Measurements from ENCODE around the gene PTCRA.

Gene PTCRA

GRCh38 chr6:42916288-42916687 is 435 bp downstream of the PTCRA start:
- Histone ChIP-seq H3K23ac (ENCODE audit: low read length) (no peak overlapping the region), H3K4me2 (ENCODE audit: low read length) (no peak overlapping the region), H2BK12ac (ENCODE audit: low read length) (no peak overlapping the region), H3K14ac (ENCODE audit: low read length) (no peak overlapping the region), H3K18ac (ENCODE audit: low read length) (no peak overlapping the region), H2AK5ac (ENCODE audit: low read length) (no peak overlapping the region), H3K9me3 (ENCODE audit: insufficient read depth, low read depth, low read length) (no peaks in the 10 kb centered on the region), H2BK5ac (ENCODE audit: low read depth, low read length, poor library complexity) (no peak overlapping the region), H3K79me1 (ENCODE audit: low read length) (peaks cover 3% of the 10 kb centered on the region), H3K4ac (ENCODE audit: low read depth, low read length) (no peak overlapping the region), H3K79me2 (ENCODE audit: control insufficient read depth, insufficient read depth, low read length, poor library complexity) (peaks cover 2% of the 10 kb centered on the region), H2AFZ (ENCODE audit: insufficient read depth, low read length, poor library complexity) (no peak overlapping the region), H4K12ac (ENCODE audit: low read depth, low read length) (no peak overlapping the region), H3K9ac (ENCODE audit: low read length) (no peak overlapping the region), H3K4me3 (ENCODE audit: low read depth, low read length) (no peak overlapping the region), H3K4me1 (ENCODE audit: control insufficient read depth in 1 of 2, insufficient read depth in 2 of 2, low read length in 2 of 2) (peaks cover 0 to 2% of the 10 kb centered on the region in 2 experiments), H4K91ac (ENCODE audit: low read depth, low read length) (no peak overlapping the region), H3K27ac (ENCODE audit: low read depth, low read length) (no peak overlapping the region), H4K8ac (ENCODE audit: low read depth, low read length) (no peak overlapping the region), H3K36me3 (ENCODE audit: control insufficient read depth in 1 of 2, insufficient read depth in 2 of 2, low read length in 2 of 2) (no peaks in the 10 kb centered on the region), H2BK120ac (ENCODE audit: insufficient read depth, low read length, poor library complexity) (no peak overlapping the region), H3K27me3 (ENCODE audit: insufficient read depth, low read length) (no peaks in the 10 kb centered on the region)
- no peak for DNase-seq
- WGBS (ENCODE audit: extremely low coverage, insufficient coverage, insufficient read length): no CpG with 5 or more reads among the region's 1 CpG

DNA sequence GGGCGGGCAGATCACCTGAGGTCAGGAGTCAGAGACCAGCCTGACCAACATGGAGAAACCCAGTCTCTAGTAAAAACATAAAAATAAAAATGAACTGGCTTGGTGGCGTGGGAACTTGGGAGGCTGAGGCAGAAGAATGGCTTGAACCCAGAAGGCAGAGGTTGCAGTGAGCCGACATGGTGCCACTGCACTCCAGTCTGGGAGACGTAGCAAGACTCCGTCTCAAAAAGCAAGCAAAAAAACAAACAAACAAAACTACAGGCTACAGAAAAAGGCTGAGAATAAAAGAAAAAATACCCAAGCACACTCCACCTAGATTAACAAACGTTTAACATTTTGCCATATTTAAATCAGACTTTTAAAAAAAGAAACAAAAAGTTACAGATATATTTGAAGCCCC is 5.9 kb downstream of the PTCRA start:
- H3K4me3 ChIP-seq (ENCODE audit: low read depth, low read length): no peak overlapping the region
- no peak overlapping the region for H2BK120ac ChIP-seq (ENCODE audit: insufficient read depth, low read length, poor library complexity)
- H3K79me2 ChIP-seq (ENCODE audit: control insufficient read depth, insufficient read depth, low read length, poor library complexity): peaks cover 2% of the 10 kb centered on the region
- H2AFZ ChIP-seq (ENCODE audit: insufficient read depth, low read length, poor library complexity): no peak overlapping the region
- H3K36me3 ChIP-seq (ENCODE audit: control insufficient read depth in 1 of 2, insufficient read depth in 2 of 2, low read length in 2 of 2): no peaks in the 10 kb centered on the region
- no peak overlapping the region for H4K12ac ChIP-seq (ENCODE audit: low read depth, low read length)
- no CpG with 5 or more reads among the region's 6 CpGs for WGBS (ENCODE audit: extremely low coverage, insufficient coverage, insufficient read length)
- H3K4me1 ChIP-seq (ENCODE audit: control insufficient read depth in 1 of 2, insufficient read depth in 2 of 2, low read length in 2 of 2): peaks cover 13 to 17% of the 10 kb centered on the region in 2 experiments
- no peaks in the 10 kb centered on the region for H3K27me3 ChIP-seq (ENCODE audit: insufficient read depth, low read length)
- H3K4ac ChIP-seq (ENCODE audit: low read depth, low read length): no peak overlapping the region
- no peak overlapping the region for H4K91ac ChIP-seq (ENCODE audit: low read depth, low read length)
- no peak overlapping the region for H2BK5ac ChIP-seq (ENCODE audit: low read depth, low read length, poor library complexity)
- H3K27ac ChIP-seq (ENCODE audit: low read depth, low read length): no peak overlapping the region
- H3K18ac ChIP-seq (ENCODE audit: low read length): no peak overlapping the region
- no peak overlapping the region for H3K9ac ChIP-seq (ENCODE audit: low read length)
- no peak overlapping the region for H3K23ac ChIP-seq (ENCODE audit: low read length)
- H3K79me1 ChIP-seq (ENCODE audit: low read length): peaks cover 6% of the 10 kb centered on the region
- H4K8ac ChIP-seq (ENCODE audit: low read depth, low read length): no peak overlapping the region
- no peak overlapping the region for H2BK12ac ChIP-seq (ENCODE audit: low read length)
- no peak for DNase-seq
- H3K4me2 ChIP-seq (ENCODE audit: low read length): no peak overlapping the region
- H3K14ac ChIP-seq (ENCODE audit: low read length): no peak overlapping the region
- H3K9me3 ChIP-seq (ENCODE audit: insufficient read depth, low read depth, low read length): peaks cover 2% of the 10 kb centered on the region
- H2AK5ac ChIP-seq (ENCODE audit: low read length): no peak overlapping the region

- no CpG with 5 or more reads among the region's 2 CpGs for WGBS (ENCODE audit: extremely low coverage, insufficient coverage, insufficient read length)
- no peak overlapping the region for H3K18ac ChIP-seq (ENCODE audit: low read length)
- no peak overlapping the region for H3K23ac ChIP-seq (ENCODE audit: low read length)
- H3K4me1 ChIP-seq (ENCODE audit: control insufficient read depth in 1 of 2, insufficient read depth in 2 of 2, low read length in 2 of 2): peaks cover 17% of the 10 kb centered on the region in 2 experiments
- no peak overlapping the region for H4K8ac ChIP-seq (ENCODE audit: low read depth, low read length)
- H4K12ac ChIP-seq (ENCODE audit: low read depth, low read length): no peak overlapping the region
- no peaks in the 10 kb centered on the region for H3K27me3 ChIP-seq (ENCODE audit: insufficient read depth, low read length)
- peaks cover 2% of the 10 kb centered on the region for H3K9me3 ChIP-seq (ENCODE audit: insufficient read depth, low read depth, low read length)
- no peak overlapping the region for H3K4ac ChIP-seq (ENCODE audit: low read depth, low read length)
- H2BK12ac ChIP-seq (ENCODE audit: low read length): no peak overlapping the region
- H3K79me2 ChIP-seq (ENCODE audit: control insufficient read depth, insufficient read depth, low read length, poor library complexity): peaks cover 2% of the 10 kb centered on the region
- H3K9ac ChIP-seq (ENCODE audit: low read length): no peak overlapping the region
- no peak overlapping the region for H2AFZ ChIP-seq (ENCODE audit: insufficient read depth, low read length, poor library complexity)
- no peak overlapping the region for H2AK5ac ChIP-seq (ENCODE audit: low read length)
- peaks cover 8% of the 10 kb centered on the region for H3K79me1 ChIP-seq (ENCODE audit: low read length)
- no peaks in the 10 kb centered on the region for H3K36me3 ChIP-seq (ENCODE audit: control insufficient read depth in 1 of 2, insufficient read depth in 2 of 2, low read length in 2 of 2)
- peak in 1 of 2 donors; percentile 65 for DNase-seq
- no peak overlapping the region for H2BK5ac ChIP-seq (ENCODE audit: low read depth, low read length, poor library complexity)
- H3K27ac ChIP-seq (ENCODE audit: low read depth, low read length): no peak overlapping the region
- no peak overlapping the region for H4K91ac ChIP-seq (ENCODE audit: low read depth, low read length)
- H3K14ac ChIP-seq (ENCODE audit: low read length): no peak overlapping the region
- H2BK120ac ChIP-seq (ENCODE audit: insufficient read depth, low read length, poor library complexity): no peak overlapping the region
- H3K4me2 ChIP-seq (ENCODE audit: low read length): no peak overlapping the region
- no peak overlapping the region for H3K4me3 ChIP-seq (ENCODE audit: low read depth, low read length)
Measured at GRCh38 chr6:42923666-42924065, 7.8 kb downstream of the PTCRA start.

DNA sequence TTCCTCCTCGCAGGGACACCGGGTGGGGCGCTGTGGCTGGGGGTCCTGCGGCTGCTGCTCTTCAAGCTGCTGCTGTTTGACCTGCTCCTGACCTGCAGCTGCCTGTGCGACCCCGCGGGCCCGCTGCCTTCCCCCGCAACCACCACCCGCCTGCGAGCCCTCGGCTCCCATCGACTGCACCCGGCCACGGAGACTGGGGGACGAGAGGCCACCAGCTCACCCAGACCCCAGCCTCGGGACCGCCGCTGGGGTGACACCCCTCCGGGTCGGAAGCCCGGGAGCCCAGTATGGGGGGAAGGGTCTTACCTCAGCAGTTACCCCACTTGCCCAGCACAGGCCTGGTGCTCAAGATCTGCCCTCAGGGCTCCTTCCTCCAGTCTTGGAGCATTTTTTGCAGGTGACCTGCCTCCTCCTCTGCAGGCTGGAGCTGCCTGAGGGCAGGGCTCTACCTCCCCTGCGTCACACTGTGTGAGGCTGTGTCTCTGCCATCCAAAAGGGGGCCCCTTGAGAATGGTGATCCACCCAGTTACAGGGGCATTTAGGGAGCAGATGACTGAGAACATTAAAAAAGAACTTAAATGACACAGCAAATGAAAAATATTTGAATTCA is 9.5 kb downstream of the PTCRA start:
- peak overlapping the region; percentile 13 for H2BK5ac ChIP-seq (ENCODE audit: low read depth, low read length, poor library complexity)
- no peaks in the 10 kb centered on the region for H3K27me3 ChIP-seq (ENCODE audit: insufficient read depth, low read length)
- peak overlapping the region; percentile 45 for H3K14ac ChIP-seq (ENCODE audit: low read length)
- no peak overlapping the region for H3K4me2 ChIP-seq (ENCODE audit: low read length)
- H3K23ac ChIP-seq (ENCODE audit: low read length): no peak overlapping the region
- peaks cover 17 to 19% of the 10 kb centered on the region in 2 experiments for H3K4me1 ChIP-seq (ENCODE audit: control insufficient read depth in 1 of 2, insufficient read depth in 2 of 2, low read length in 2 of 2)
- no peak overlapping the region for H4K91ac ChIP-seq (ENCODE audit: low read depth, low read length)
- H3K4ac ChIP-seq (ENCODE audit: low read depth, low read length): no peak overlapping the region
- no peak overlapping the region for H2AK5ac ChIP-seq (ENCODE audit: low read length)
- H4K8ac ChIP-seq (ENCODE audit: low read depth, low read length): peak overlapping the region; percentile 66
- H3K79me2 ChIP-seq (ENCODE audit: control insufficient read depth, insufficient read depth, low read length, poor library complexity): peaks cover 4% of the 10 kb centered on the region
- H3K79me1 ChIP-seq (ENCODE audit: low read length): peaks cover 23% of the 10 kb centered on the region
- peak overlapping the region; percentile 46 for H4K12ac ChIP-seq (ENCODE audit: low read depth, low read length)
- H3K4me3 ChIP-seq (ENCODE audit: low read depth, low read length): no peak overlapping the region
- H3K18ac ChIP-seq (ENCODE audit: low read length): peak overlapping the region; percentile 61
- WGBS (ENCODE audit: extremely low coverage, insufficient coverage, insufficient read length): no CpG with 5 or more reads among the region's 23 CpGs
- no peak overlapping the region for H2AFZ ChIP-seq (ENCODE audit: insufficient read depth, low read length, poor library complexity)
- peak overlapping the region; percentile 84 for H2BK12ac ChIP-seq (ENCODE audit: low read length)
- H3K27ac ChIP-seq (ENCODE audit: low read depth, low read length): no peak overlapping the region
- H3K9ac ChIP-seq (ENCODE audit: low read length): no peak overlapping the region
- no peaks in the 10 kb centered on the region for H3K36me3 ChIP-seq (ENCODE audit: control insufficient read depth in 1 of 2, insufficient read depth in 2 of 2, low read length in 2 of 2)
- H2BK120ac ChIP-seq (ENCODE audit: insufficient read depth, low read length, poor library complexity): no peak overlapping the region
- DNase-seq: peak; percentile 89 to 92
- H3K9me3 ChIP-seq (ENCODE audit: insufficient read depth, low read depth, low read length): peaks cover 2% of the 10 kb centered on the region
